Amniotic epithelial cell (primary cell): ENCODE results near the gene CLIP3.
"Not testable (repeated sequence)": the region's sequence is repeated elsewhere in the genome, so short reads cannot be mapped to it uniquely, and the experiment has no call there.

Source experiments
- DNase-seq: peaks from one replicate; pipeline ENCODE4 v3.0.0-alpha.2; 2010; ENCODE audit warnings: low read depth

Gene CLIP3

GRCh38 chr19:36049080-36049698 lies 16.5 kb upstream of the CLIP3 start:
- peak; percentile 27 for DNase-seq

- DNase-seq, result no peak
Observed at GRCh38 chr19:36047835-36048234, 15.2 kb upstream of the CLIP3 start.

GRCh38 chr19:36046443-36047050 lies 13.9 kb upstream of the CLIP3 start:
- peak; percentile 79 for DNase-seq

- DNase-seq, result no peak
Observed at GRCh38 chr19:36043952-36044351, 11.3 kb upstream of the CLIP3 start.

GRCh38 chr19:36041831-36042230 lies 9.2 kb upstream of the CLIP3 start:
- peak; percentile 98 for DNase-seq

- DNase-seq, result not testable (repeated sequence)
Observed at GRCh38 chr19:36041092-36041491, 8.4 kb upstream of the CLIP3 start.

- no peak for DNase-seq
Observed at GRCh38 chr19:36040495-36040894, 7.8 kb upstream of the CLIP3 start.

GRCh38 chr19:36031308-36031707 lies 1.4 kb downstream of the CLIP3 start:
- DNase-seq, result no peak

- DNase-seq, result no peak
Observed at GRCh38 chr19:36030264-36031148, 2.2 kb downstream of the CLIP3 start.

GRCh38 chr19:36028313-36029041 lies 4.2 kb downstream of the CLIP3 start:
- DNase-seq, result no peak

GRCh38 chr19:36027696-36028095 lies 5.0 kb downstream of the CLIP3 start:
- no peak for DNase-seq

- DNase-seq, result no peak
Observed at GRCh38 chr19:36026091-36026876, 6.4 kb downstream of the CLIP3 start.

- DNase-seq, result no peak
Observed at GRCh38 chr19:36025541-36025940, 7.1 kb downstream of the CLIP3 start.

- no peak for DNase-seq
Observed at GRCh38 chr19:36023432-36023831, 9.2 kb downstream of the CLIP3 start.

- no peak for DNase-seq
Observed at GRCh38 chr19:36019061-36019670, 13.5 kb downstream of the CLIP3 start.

GRCh38 chr19:36014012-36014924 lies 18.4 kb downstream of the CLIP3 start, which contains the start of gene ALKBH6:
TSS of gene ALKBH6 (minus strand) at chr19:36014213. CDS start at chr19:36013397, 816 bp downstream.
- peak; percentile 97 for DNase-seq

- DNase-seq, result no peak
Observed at GRCh38 chr19:36013280-36014011, 19.2 kb downstream of the CLIP3 start.

GRCh38 chr19:36010402-36010801 lies 22.3 kb downstream of the CLIP3 start:
- no peak for DNase-seq
